SW480 (cell line): ENCODE data around the gene MACROD2.

Source experiments
- DNase-seq: peaks from one replicate; pipeline ENCODE4 v3.0.0-alpha.2; 2016; ENCODE audit warnings: low spot score

The MACROD2 gene

GRCh38 chr20:15911581-15911980 is 1916.3 kb downstream of the MACROD2 start:
- no peak for DNase-seq

- no peak for DNase-seq
Observed at GRCh38 chr20:15913391-15914025, 1918.2 kb downstream of the MACROD2 start.

GRCh38 chr20:15916623-15917022 is 1921.3 kb downstream of the MACROD2 start:
- DNase-seq, result peak; percentile 92

GRCh38 chr20:15917283-15917682 is 1922.0 kb downstream of the MACROD2 start:
- DNase-seq, result peak; percentile 17

- peak; percentile 8 for DNase-seq
Observed at GRCh38 chr20:15918631-15919030, 1923.3 kb downstream of the MACROD2 start.

- peak; percentile 89 for DNase-seq
Observed at GRCh38 chr20:15919118-15919517, 1923.8 kb downstream of the MACROD2 start.

- DNase-seq, result no peak
Observed at GRCh38 chr20:15921930-15922329, 1926.6 kb downstream of the MACROD2 start.

- no peak for DNase-seq
Observed at GRCh38 chr20:15922556-15922955, 1927.2 kb downstream of the MACROD2 start.

- no peak for DNase-seq
Observed at GRCh38 chr20:15923030-15923776, 1927.9 kb downstream of the MACROD2 start.

- DNase-seq, result no peak
Observed at GRCh38 chr20:15924556-15924955, 1929.2 kb downstream of the MACROD2 start.

GRCh38 chr20:15925376-15925775 is 1930.1 kb downstream of the MACROD2 start:
- DNase-seq, result no peak

- DNase-seq, result peak; percentile 31
Observed at GRCh38 chr20:15927893-15928650, 1932.8 kb downstream of the MACROD2 start.

GRCh38 chr20:15928946-15929345 is 1933.6 kb downstream of the MACROD2 start:
- no peak for DNase-seq

- DNase-seq, result peak; percentile 68
Observed at GRCh38 chr20:15930311-15931305, 1935.3 kb downstream of the MACROD2 start.

- no peak for DNase-seq
Observed at GRCh38 chr20:15931897-15932296, 1936.6 kb downstream of the MACROD2 start.

- no peak for DNase-seq
Observed at GRCh38 chr20:15937179-15937578, 1941.9 kb downstream of the MACROD2 start.

- no peak for DNase-seq
Observed at GRCh38 chr20:15938847-15939246, 1943.5 kb downstream of the MACROD2 start.

GRCh38 chr20:15940127-15940526 is 1944.8 kb downstream of the MACROD2 start:
- no peak for DNase-seq

- peak; percentile 22 for DNase-seq
Observed at GRCh38 chr20:15942130-15942529, 1946.8 kb downstream of the MACROD2 start.

GRCh38 chr20:15945289-15945688 is 1950.0 kb downstream of the MACROD2 start:
- no peak for DNase-seq

GRCh38 chr20:15949391-15949790 is 1954.1 kb downstream of the MACROD2 start:
- DNase-seq, result no peak

GRCh38 chr20:15951658-15952057 is 1956.3 kb downstream of the MACROD2 start:
- peak; percentile 27 for DNase-seq
